ENCODE results near the gene RNF31. TPM values are rescaled to one million over a fixed set of nuclear protein-coding genes. Genes with fewer than 3 reads are reported as not detected.
A peak's percentile ranks its signal among the peaks of the same experiment; 100 is the strongest.

The RNF31 gene
- total and polyA plus RNA-seq, 2 donors (not counting 1 experiment from before 2014, with no cell fraction given) = 69.8 to 103 TPM

GRCh38 chr14:24190416-24190815, 43.1 kb downstream of the RNF31 start:
- Mint-ChIP-seq H3K27me3 (no peaks in the 10 kb centered on the region), H3K4me1 (peaks cover 50% of the 10 kb centered on the region), H3K27ac (no peak overlapping the region), H3K4me3 (no peak overlapping the region), H3K9me3 (ENCODE audit: insufficient read depth) (no peaks in the 10 kb centered on the region)
- Histone ChIP-seq H3K4me1 (ENCODE audit: control insufficient read depth in 2 of 2, insufficient read depth in 2 of 2, low read length in 2 of 2) (peaks cover 25 to 29% of the 10 kb centered on the region in 2 donors), H3K4me3 (ENCODE audit: control extremely low read depth in 1 of 5, extremely low read depth in 1 of 5, insufficient read depth in 1 of 5, low read depth in 2 of 5, low read length in 4 of 5) (no peak overlapping the region), H3K79me2 (ENCODE audit: control insufficient read depth, insufficient read depth, low read length) (peaks cover 66% of the 10 kb centered on the region), H3K27ac (ENCODE audit: low read length in 2 of 2) (no peak overlapping the region), H4K20me1 (ENCODE audit: control insufficient read depth, insufficient read depth, low read length, poor library complexity, severe bottlenecking) (no peaks in the 10 kb centered on the region), H2AFZ (ENCODE audit: insufficient read depth, low read depth, low read length, poor library complexity, severe bottlenecking) (no peak overlapping the region), H3K4me2 (replicated peaks; ENCODE audit: low read depth, low read length, poor library complexity, severe bottlenecking) (no peak overlapping the region), H3K36me3 (replicated peaks in 1 of 2; ENCODE audit: control extremely low read depth in 1 of 2, control insufficient read depth in 1 of 2, extremely low read depth in 1 of 2, insufficient read depth in 2 of 2, low read length in 1 of 2) (peaks cover 3 to 27% of the 10 kb centered on the region in 2 experiments), H3K9me3 (ENCODE audit: control extremely low read depth in 1 of 3, control insufficient read depth in 2 of 3, insufficient read depth in 1 of 3, low read length in 2 of 3) (no peaks in the 10 kb centered on the region), H3K9ac (ENCODE audit: low read length) (no peak overlapping the region), H3K27me3 (replicated peaks in 1 of 4; ENCODE audit: control extremely low read depth in 1 of 4, control insufficient read depth in 3 of 4, insufficient read depth in 4 of 4, low read length in 3 of 4) (no peaks in the 10 kb centered on the region)
- ATAC-seq (ENCODE audit: low read depth) (no peak), DNase-seq (no peak)
- ChIA-PET POLR2A (interaction anchor here (1.3 kb wide), 1 partner anchor 23 kb away, joined by 3 read pairs; the partner anchor contains the start of gene CHMP4A), CTCF (interaction anchor here (1.5 to 3.4 kb wide), 3 partner anchors 23 to 120 kb away, joined by 4 to 11 read pairs (median 5); partner anchors contain the start of genes CHMP4A, LTB4R2 and TINF2)
- intact Hi-C loops (cut with micrococcal nuclease) = no loop called here
- 96% methylated on average over 8 of the region's 10 CpGs for WGBS (ENCODE audit: insufficient coverage)
- no peak for TF ChIP-seq EZH2 (IDR thresholded peaks at IDR 0.05; ENCODE audit: borderline replicate concordance, insufficient read depth, low read depth, low read length, poor library complexity, severe bottlenecking)
- no peak for TF ChIP-seq CTCF (IDR thresholded peaks at IDR 0.05)

GRCh38 chr14:24192933-24193332, 45.6 kb downstream of the RNF31 start:
- Histone ChIP-seq H3K36me3 (replicated peaks in 1 of 2; ENCODE audit: control extremely low read depth in 1 of 2, control insufficient read depth in 1 of 2, extremely low read depth in 1 of 2, insufficient read depth in 2 of 2, low read length in 1 of 2) (peaks cover 0 to 14% of the 10 kb centered on the region in 2 experiments), H2AFZ (ENCODE audit: insufficient read depth, low read depth, low read length, poor library complexity, severe bottlenecking) (no peak overlapping the region), H3K27me3 (replicated peaks in 1 of 4; ENCODE audit: control extremely low read depth in 1 of 4, control insufficient read depth in 3 of 4, insufficient read depth in 4 of 4, low read length in 3 of 4) (no peaks in the 10 kb centered on the region), H3K4me3 (ENCODE audit: control extremely low read depth in 1 of 5, extremely low read depth in 1 of 5, insufficient read depth in 1 of 5, low read depth in 2 of 5, low read length in 4 of 5) (no peak overlapping the region), H3K4me2 (replicated peaks; ENCODE audit: low read depth, low read length, poor library complexity, severe bottlenecking) (no peak overlapping the region), H3K9me3 (ENCODE audit: control extremely low read depth in 1 of 3, control insufficient read depth in 2 of 3, insufficient read depth in 1 of 3, low read length in 2 of 3) (no peaks in the 10 kb centered on the region), H3K79me2 (ENCODE audit: control insufficient read depth, insufficient read depth, low read length) (peaks cover 52% of the 10 kb centered on the region), H4K20me1 (ENCODE audit: control insufficient read depth, insufficient read depth, low read length, poor library complexity, severe bottlenecking) (no peaks in the 10 kb centered on the region), H3K4me1 (ENCODE audit: control insufficient read depth in 2 of 2, insufficient read depth in 2 of 2, low read length in 2 of 2) (peaks cover 28 to 35% of the 10 kb centered on the region in 2 donors), H3K9ac (ENCODE audit: low read length) (no peak overlapping the region), H3K27ac (ENCODE audit: low read length in 2 of 2) (no peak overlapping the region)
- Mint-ChIP-seq H3K4me1 (peaks cover 54% of the 10 kb centered on the region), H3K4me3 (peak overlapping the region; percentile 62), H3K27ac (peak overlapping the region; percentile 37), H3K9me3 (ENCODE audit: insufficient read depth) (no peaks in the 10 kb centered on the region), H3K27me3 (no peaks in the 10 kb centered on the region)
- CTCF ChIA-PET = no interaction called here
- 97% methylated on average over 12 of the region's 15 CpGs for WGBS (ENCODE audit: insufficient coverage)
- POLR2A ChIA-PET = no interaction called here
- intact Hi-C loops (cut with micrococcal nuclease) = no loop called here
- ATAC-seq (ENCODE audit: low read depth) (no peak), DNase-seq (no peak)
- TF ChIP-seq CTCF (IDR thresholded peaks at IDR 0.05) = no peak
- no peak for TF ChIP-seq EZH2 (IDR thresholded peaks at IDR 0.05; ENCODE audit: borderline replicate concordance, insufficient read depth, low read depth, low read length, poor library complexity, severe bottlenecking)
